IPS-20b (cell line): ENCODE data around the gene DOCK7.
"Not testable (repeated sequence)": the region's sequence is repeated elsewhere in the genome, so short reads cannot be mapped to it uniquely, and the experiment has no call there.

Source experiments
- H3K27ac ChIP-seq: one replicate; pipeline ENCODE4 v1.5.1; 2013; ENCODE audit warnings: low read length
- H3K27me3 ChIP-seq: 2 replicates; pipeline ENCODE4 v1.6.1; 2013; ENCODE audit warnings: mild to moderate bottlenecking, low read length, inconsistent platforms; ENCODE audit not compliant: insufficient read depth
- H3K36me3 ChIP-seq: 2 replicates; pipeline ENCODE4 v1.6.1; 2013; ENCODE audit warnings: low read depth, mild to moderate bottlenecking, inconsistent platforms, low read length, moderate library complexity; ENCODE audit not compliant: insufficient read depth
- H3K4me1 ChIP-seq: 2 replicates; pipeline ENCODE4 v1.6.1; 2013; ENCODE audit warnings: mild to moderate bottlenecking, control low read depth, inconsistent platforms, low read length, moderate library complexity; ENCODE audit not compliant: insufficient read depth
- H3K4me3 ChIP-seq: 2 replicates; pipeline ENCODE4 v1.5.1; 2013; ENCODE audit warnings: mild to moderate bottlenecking, low read length, inconsistent platforms
- H3K9ac ChIP-seq: 2 replicates; pipeline ENCODE4 v1.6.1; 2013; ENCODE audit warnings: low read depth, mild to moderate bottlenecking, inconsistent platforms, low read length, moderate library complexity
- H3K9me3 ChIP-seq: 2 replicates; pipeline ENCODE4 v1.6.1; 2013; ENCODE audit warnings: mild to moderate bottlenecking, low read depth, low read length, inconsistent platforms; ENCODE audit not compliant: insufficient read depth

Gene DOCK7

GRCh38 chr1:62567926-62568325, 120.3 kb downstream of the DOCK7 start:
- H3K4me1 ChIP-seq, H3K27me3 ChIP-seq, H3K4me3 ChIP-seq, H3K27ac ChIP-seq, H3K36me3 ChIP-seq, H3K9me3 ChIP-seq, H3K9ac ChIP-seq: not testable (repeated sequence)

- not testable (repeated sequence) for H3K27me3 ChIP-seq, H3K36me3 ChIP-seq, H3K4me3 ChIP-seq, H3K9ac ChIP-seq, H3K4me1 ChIP-seq, H3K27ac ChIP-seq, H3K9me3 ChIP-seq
Measured at GRCh38 chr1:62567182-62567581, 121.0 kb downstream of the DOCK7 start.

- H3K9me3 ChIP-seq = no peaks in the 10 kb centered on the region
- H3K4me1 ChIP-seq = no peaks in the 10 kb centered on the region
- no peak overlapping the region for H3K4me3 ChIP-seq
- no peak overlapping the region for H3K27ac ChIP-seq
- H3K9ac ChIP-seq = no peak overlapping the region
- H3K27me3 ChIP-seq = no peaks in the 10 kb centered on the region
- H3K36me3 ChIP-seq = peaks cover 8% of the 10 kb centered on the region
Measured at GRCh38 chr1:62561306-62561705, 126.9 kb downstream of the DOCK7 start.

GRCh38 chr1:62544570-62544969, 143.6 kb downstream of the DOCK7 start:
- H3K4me1 ChIP-seq = 0 out of 2 replicates have a peak, but pooled peaks cover 4% of the 10 kb centered on the region
- H3K9ac ChIP-seq = no peak overlapping the region
- no peak overlapping the region for H3K4me3 ChIP-seq
- H3K36me3 ChIP-seq = 0 out of 2 replicates have a peak, but pooled peaks cover 9% of the 10 kb centered on the region
- no peaks in the 10 kb centered on the region for H3K9me3 ChIP-seq
- H3K27ac ChIP-seq = no peak overlapping the region
- H3K27me3 ChIP-seq = no peaks in the 10 kb centered on the region

- Histone ChIP-seq H3K9ac (no peak overlapping the region), H3K9me3 (no peaks in the 10 kb centered on the region), H3K36me3 (0 out of 2 replicates have a peak, but pooled peaks cover 9% of the 10 kb centered on the region), H3K27ac (no peak overlapping the region), H3K4me3 (no peak overlapping the region), H3K4me1 (peaks cover 20% of the 10 kb centered on the region; the same call in 1 of the 2 replicates), H3K27me3 (no peaks in the 10 kb centered on the region)
Measured at GRCh38 chr1:62541048-62541447, 147.1 kb downstream of the DOCK7 start.

- Histone ChIP-seq H3K9ac (no peak overlapping the region), H3K9me3 (no peaks in the 10 kb centered on the region), H3K4me3 (no peak overlapping the region), H3K4me1 (peaks cover 20% of the 10 kb centered on the region; the same call in 1 of the 2 replicates), H3K27me3 (no peaks in the 10 kb centered on the region), H3K36me3 (0 out of 2 replicates have a peak, but pooled peaks cover 14% of the 10 kb centered on the region), H3K27ac (no peak overlapping the region)
Measured at GRCh38 chr1:62539028-62539447, 149.1 kb downstream of the DOCK7 start.

- no peaks in the 10 kb centered on the region for H3K9me3 ChIP-seq
- no peaks in the 10 kb centered on the region for H3K27me3 ChIP-seq
- no peak overlapping the region for H3K4me3 ChIP-seq
- H3K27ac ChIP-seq = no peak overlapping the region
- H3K36me3 ChIP-seq = 0 out of 2 replicates have a peak, but pooled peaks cover 5% of the 10 kb centered on the region
- no peak overlapping the region for H3K9ac ChIP-seq
- peaks cover 17% of the 10 kb centered on the region; the same call in 1 of the 2 replicates for H3K4me1 ChIP-seq
Measured at GRCh38 chr1:62536865-62537264, 151.3 kb downstream of the DOCK7 start.

GRCh38 chr1:62530516-62531154, 157.6 kb downstream of the DOCK7 start:
- no peaks in the 10 kb centered on the region for H3K27me3 ChIP-seq
- no peaks in the 10 kb centered on the region for H3K9me3 ChIP-seq
- H3K4me1 ChIP-seq = no peaks in the 10 kb centered on the region
- H3K27ac ChIP-seq = no peak overlapping the region
- H3K36me3 ChIP-seq = peaks cover 10% of the 10 kb centered on the region; the same call in 1 of the 2 replicates
- H3K9ac ChIP-seq = no peak overlapping the region
- H3K4me3 ChIP-seq = no peak overlapping the region

- no peaks in the 10 kb centered on the region for H3K27me3 ChIP-seq
- H3K4me3 ChIP-seq = no peak overlapping the region
- no peaks in the 10 kb centered on the region for H3K9me3 ChIP-seq
- no peak overlapping the region for H3K9ac ChIP-seq
- H3K27ac ChIP-seq = no peak overlapping the region
- H3K36me3 ChIP-seq = peaks cover 5% of the 10 kb centered on the region; the same call in 1 of the 2 replicates
- no peaks in the 10 kb centered on the region for H3K4me1 ChIP-seq
Measured at GRCh38 chr1:62529227-62529626, 159.0 kb downstream of the DOCK7 start.

GRCh38 chr1:62528015-62528414, 160.2 kb downstream of the DOCK7 start:
- H3K9ac ChIP-seq = no peak overlapping the region
- peaks cover 5% of the 10 kb centered on the region; the same call in 1 of the 2 replicates for H3K36me3 ChIP-seq
- no peak overlapping the region for H3K27ac ChIP-seq
- no peaks in the 10 kb centered on the region for H3K27me3 ChIP-seq
- no peaks in the 10 kb centered on the region for H3K4me1 ChIP-seq
- no peak overlapping the region for H3K4me3 ChIP-seq
- no peaks in the 10 kb centered on the region for H3K9me3 ChIP-seq

- not testable (repeated sequence) for H3K4me1 ChIP-seq, H3K9ac ChIP-seq, H3K27ac ChIP-seq, H3K9me3 ChIP-seq, H3K36me3 ChIP-seq, H3K27me3 ChIP-seq, H3K4me3 ChIP-seq
Measured at GRCh38 chr1:62527346-62527745, 160.8 kb downstream of the DOCK7 start.

GRCh38 chr1:62523860-62524259, 164.3 kb downstream of the DOCK7 start:
- H3K4me1 ChIP-seq = no peaks in the 10 kb centered on the region
- 0 out of 2 replicates have a peak, but pooled peaks cover 2% of the 10 kb centered on the region for H3K9me3 ChIP-seq
- no peaks in the 10 kb centered on the region for H3K27me3 ChIP-seq
- H3K27ac ChIP-seq = no peak overlapping the region
- peaks cover 5% of the 10 kb centered on the region; the same call in 1 of the 2 replicates for H3K36me3 ChIP-seq
- H3K4me3 ChIP-seq = no peak overlapping the region
- no peak overlapping the region for H3K9ac ChIP-seq
